Bronchial epithelial cell (primary cell): Measurements from ENCODE around the gene TRA2B. TPM values are rescaled to one million over a fixed set of nuclear protein-coding genes. Genes with fewer than 3 reads are reported as not detected.

Experiments
- DNase-seq: peaks from one replicate; pipeline ENCODE4 v3.0.0-alpha.2; 2010; ENCODE audit warnings: low read depth
- FAIRE-seq: peaks from 2 replicates; lab custom pipeline; 2011; peaks lifted over from hg19 to GRCh38; lab: Jason Lieb, UNC
- H3K27me3 ChIP-seq: 2 replicates; pipeline ENCODE4 v1.5.1; 2011; ENCODE audit warnings: low read length; ENCODE audit not compliant: control insufficient read depth, insufficient read depth
- H3K36me3 ChIP-seq: 2 replicates; pipeline ENCODE4 v1.5.1; 2011; ENCODE audit warnings: low read length; ENCODE audit not compliant: control insufficient read depth, insufficient read depth
- H3K4me3 ChIP-seq: 2 replicates; pipeline ENCODE4 v1.5.1; 2011; ENCODE audit warnings: mild to moderate bottlenecking, low read depth, low read length, control low read depth
- total RNA-seq: library from RNA; depleted of rRNA; stranded (reverse); fragments of >200 nt; gene quantifications from 2 replicates; pipeline ENCODE4 v1.2.1, GENCODE V29; 2014
- TF ChIP-seq, protein P1 (sequence below): IDR thresholded peaks from 2 replicates; pipeline ENCODE4 v1.5.1; 2011; ENCODE audit warnings: mild to moderate bottlenecking, moderate library complexity, low read length, control low read depth, inconsistent platforms; ENCODE audit not compliant: insufficient read depth, severe bottlenecking

Gene TRA2B
- total RNA-seq, 1 donor from 2014 or later, result 202 TPM

DNA sequence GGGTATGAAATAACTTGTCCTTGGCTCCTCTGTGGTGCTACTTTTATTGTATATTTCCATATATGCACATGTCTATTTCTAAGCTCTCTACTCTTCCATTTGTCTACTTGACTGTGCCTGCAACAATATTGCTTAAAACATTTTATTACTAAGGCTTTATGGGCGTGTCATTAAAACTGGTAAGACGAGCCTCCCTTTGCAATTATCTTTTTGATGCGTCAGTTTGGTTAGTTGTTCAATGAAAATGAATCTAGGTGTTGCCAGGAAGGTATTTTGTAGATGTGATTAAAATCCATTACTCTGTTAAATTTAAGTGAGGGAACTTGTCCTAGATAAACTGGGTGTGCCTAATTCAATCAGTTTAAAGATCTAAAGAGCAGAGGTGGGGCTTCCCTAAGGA is 12.9 kb upstream of the TRA2B start:
- Histone ChIP-seq H3K27me3 (no peaks in the 10 kb centered on the region), H3K4me3 (no peak overlapping the region), H3K36me3 (no peaks in the 10 kb centered on the region)
- TF ChIP-seq, protein P1, sequence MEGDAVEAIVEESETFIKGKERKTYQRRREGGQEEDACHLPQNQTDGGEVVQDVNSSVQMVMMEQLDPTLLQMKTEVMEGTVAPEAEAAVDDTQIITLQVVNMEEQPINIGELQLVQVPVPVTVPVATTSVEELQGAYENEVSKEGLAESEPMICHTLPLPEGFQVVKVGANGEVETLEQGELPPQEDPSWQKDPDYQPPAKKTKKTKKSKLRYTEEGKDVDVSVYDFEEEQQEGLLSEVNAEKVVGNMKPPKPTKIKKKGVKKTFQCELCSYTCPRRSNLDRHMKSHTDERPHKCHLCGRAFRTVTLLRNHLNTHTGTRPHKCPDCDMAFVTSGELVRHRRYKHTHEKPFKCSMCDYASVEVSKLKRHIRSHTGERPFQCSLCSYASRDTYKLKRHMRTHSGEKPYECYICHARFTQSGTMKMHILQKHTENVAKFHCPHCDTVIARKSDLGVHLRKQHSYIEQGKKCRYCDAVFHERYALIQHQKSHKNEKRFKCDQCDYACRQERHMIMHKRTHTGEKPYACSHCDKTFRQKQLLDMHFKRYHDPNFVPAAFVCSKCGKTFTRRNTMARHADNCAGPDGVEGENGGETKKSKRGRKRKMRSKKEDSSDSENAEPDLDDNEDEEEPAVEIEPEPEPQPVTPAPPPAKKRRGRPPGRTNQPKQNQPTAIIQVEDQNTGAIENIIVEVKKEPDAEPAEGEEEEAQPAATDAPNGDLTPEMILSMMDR, result no peak
- DNase-seq, result peak; percentile 71
- FAIRE-seq, result no peak

DNA sequence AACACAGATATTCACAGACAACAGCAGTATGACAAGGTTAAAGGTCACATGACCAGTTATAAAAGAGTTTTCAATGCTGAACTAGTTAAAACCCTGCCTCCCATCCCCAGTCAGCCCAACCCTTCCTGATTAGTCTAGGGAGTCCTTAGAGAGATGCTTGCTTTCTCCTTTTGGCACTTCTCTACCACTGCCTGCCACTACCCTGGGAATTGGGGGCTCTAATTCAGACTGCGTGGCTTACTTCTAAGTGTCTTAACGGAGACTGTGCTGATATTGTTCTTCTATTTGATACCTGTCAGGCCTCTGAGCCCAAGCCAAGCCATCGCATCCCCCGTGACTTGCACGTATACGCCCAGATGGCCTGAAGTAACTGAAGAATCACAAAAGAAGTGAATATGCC is 11.7 kb upstream of the TRA2B start:
- DNase-seq, result no peak
- H3K36me3 ChIP-seq, result no peaks in the 10 kb centered on the region
- no peak for FAIRE-seq
- H3K27me3 ChIP-seq, result no peaks in the 10 kb centered on the region
- TF ChIP-seq, protein P1, result no peak
- no peak overlapping the region for H3K4me3 ChIP-seq

DNA sequence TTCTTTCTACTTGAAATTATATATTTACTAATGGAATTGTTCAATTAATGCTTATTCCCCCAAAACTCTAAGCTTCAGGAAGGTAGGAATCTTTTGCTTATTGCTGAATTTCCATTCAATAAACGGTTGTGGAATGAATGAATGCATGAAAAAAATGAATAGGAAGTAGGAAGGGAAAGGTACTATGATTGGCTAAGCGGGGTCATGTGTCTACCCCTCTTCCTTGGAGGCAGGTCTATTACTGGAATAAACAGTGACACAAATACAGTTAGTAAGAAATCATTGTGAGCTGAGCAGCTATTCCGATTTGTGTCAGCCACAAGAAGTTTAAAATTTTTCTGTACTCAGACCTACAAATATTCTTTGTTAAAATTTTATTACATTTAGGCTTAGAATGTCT is 10.5 kb upstream of the TRA2B start:
- TF ChIP-seq, protein P1, result no peak
- Histone ChIP-seq H3K4me3 (no peak overlapping the region), H3K27me3 (no peaks in the 10 kb centered on the region), H3K36me3 (no peaks in the 10 kb centered on the region)
- FAIRE-seq (no peak), DNase-seq (no peak)

DNA sequence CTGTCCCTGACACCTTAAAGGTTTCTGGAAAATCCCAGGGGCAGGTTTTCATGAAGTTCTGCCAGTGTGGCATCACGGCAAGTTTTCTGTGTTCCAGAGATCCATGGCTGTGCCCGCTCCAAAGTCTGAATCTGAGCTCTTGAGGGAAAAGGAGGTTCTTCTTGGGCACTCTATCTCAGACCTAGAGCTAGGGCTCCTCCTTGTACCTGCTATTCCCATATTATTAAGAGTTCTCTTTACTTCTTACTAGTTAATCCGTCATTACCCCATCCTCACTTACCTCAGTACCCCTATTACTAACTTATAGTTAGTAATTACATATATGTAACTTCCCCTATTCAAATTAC is 5.9 kb upstream of the TRA2B start:
- Histone ChIP-seq H3K36me3 (no peaks in the 10 kb centered on the region), H3K27me3 (no peaks in the 10 kb centered on the region), H3K4me3 (no peak overlapping the region)
- DNase-seq, result no peak
- FAIRE-seq, result no peak
- TF ChIP-seq, protein P1, result no peak

DNA sequence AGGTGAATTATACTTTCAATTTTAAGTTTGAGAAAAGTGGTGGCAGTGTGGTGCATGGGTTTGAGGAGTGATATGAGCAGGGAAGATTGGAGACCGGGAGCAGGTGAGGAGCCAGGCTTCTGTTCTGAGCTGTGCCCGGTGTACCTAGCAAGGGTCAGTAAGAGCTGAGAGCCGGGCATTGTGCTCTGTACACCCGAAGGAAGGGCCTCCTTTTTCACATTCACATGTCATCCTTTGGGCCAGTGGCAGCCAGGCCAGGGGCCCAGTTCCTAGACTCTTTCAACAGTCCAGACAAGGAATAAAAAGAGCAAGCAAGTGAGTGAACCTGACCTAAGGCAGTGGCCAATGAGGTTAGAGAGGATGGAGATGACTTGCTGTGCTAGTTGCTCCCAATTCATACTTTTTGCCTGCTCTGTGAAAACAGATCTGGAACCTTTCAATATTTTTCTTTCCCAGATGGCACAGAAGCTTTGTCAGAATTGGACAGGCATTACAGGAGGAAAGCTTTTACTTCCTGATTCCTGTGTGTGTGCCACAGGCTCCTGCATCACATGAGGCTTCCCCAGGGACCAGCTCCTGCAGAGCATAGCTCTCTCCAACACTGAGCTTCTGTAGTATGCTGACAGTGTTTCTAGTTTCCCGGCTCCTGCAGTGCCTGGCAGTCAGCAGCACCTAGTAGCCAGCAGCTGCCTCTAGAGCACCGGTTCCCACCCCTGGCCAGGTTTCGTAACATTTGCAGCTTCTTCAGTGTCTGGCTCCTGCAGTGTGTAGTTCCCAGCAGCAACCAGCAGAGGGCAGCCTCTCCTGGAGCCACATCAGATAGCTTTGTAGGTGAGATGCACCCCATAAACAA is 5.3 kb upstream of the TRA2B start:
- Histone ChIP-seq H3K27me3 (no peaks in the 10 kb centered on the region), H3K36me3 (no peaks in the 10 kb centered on the region), H3K4me3 (no peak overlapping the region)
- FAIRE-seq, result no peak
- DNase-seq, result peak; percentile 80
- TF ChIP-seq, protein P1, result peak; percentile 98
